ENCODE measurements around the gene ARL16.

ARL16 gene

GRCh38 chr17:81694810-81695209 lies 11.2 kb upstream of the ARL16 start:
- no peak for DNase-seq

DNA sequence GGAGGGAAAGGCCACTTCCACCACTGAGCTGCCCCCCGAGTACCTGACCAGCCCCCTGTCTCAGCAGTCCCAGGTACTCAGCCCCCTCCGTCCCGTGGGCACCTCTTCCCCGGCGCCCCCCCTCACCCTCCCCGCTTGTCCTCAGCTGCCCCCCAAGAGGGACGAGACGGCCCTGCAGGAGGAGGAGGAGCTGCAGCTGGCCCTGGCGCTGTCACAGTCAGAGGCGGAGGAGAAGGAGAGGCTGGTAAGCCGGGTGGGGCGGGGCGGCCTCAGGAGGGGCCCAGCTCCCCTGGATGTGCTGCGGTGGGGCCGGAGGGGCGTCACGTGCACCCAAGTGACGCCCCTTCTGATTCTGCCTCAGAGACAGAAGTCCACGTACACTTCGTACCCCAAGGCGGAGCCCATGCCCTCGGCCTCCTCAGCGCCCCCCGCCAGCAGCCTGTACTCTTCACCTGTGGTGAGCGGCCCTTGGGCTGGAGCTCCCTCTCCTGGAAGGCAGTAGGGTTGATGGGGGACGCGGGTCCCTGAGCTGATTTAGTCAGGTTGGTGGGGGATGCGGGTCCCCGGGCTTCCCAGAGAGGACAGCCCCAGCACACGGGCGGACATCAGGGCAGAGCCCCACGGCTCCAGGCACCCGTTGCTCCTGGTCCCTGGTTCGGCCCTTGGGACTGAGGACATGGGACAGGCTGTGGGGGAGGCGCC lies 10.1 kb upstream of the ARL16 start:
- DNase-seq, result no peak

GRCh38 chr17:81691608-81692007 lies 8.0 kb upstream of the ARL16 start:
- no peak for DNase-seq

- no peak for DNase-seq
Measured at GRCh38 chr17:81691196-81691595, 7.6 kb upstream of the ARL16 start.

GRCh38 chr17:81690549-81690948 lies 7.0 kb upstream of the ARL16 start:
- no peak for DNase-seq

DNA sequence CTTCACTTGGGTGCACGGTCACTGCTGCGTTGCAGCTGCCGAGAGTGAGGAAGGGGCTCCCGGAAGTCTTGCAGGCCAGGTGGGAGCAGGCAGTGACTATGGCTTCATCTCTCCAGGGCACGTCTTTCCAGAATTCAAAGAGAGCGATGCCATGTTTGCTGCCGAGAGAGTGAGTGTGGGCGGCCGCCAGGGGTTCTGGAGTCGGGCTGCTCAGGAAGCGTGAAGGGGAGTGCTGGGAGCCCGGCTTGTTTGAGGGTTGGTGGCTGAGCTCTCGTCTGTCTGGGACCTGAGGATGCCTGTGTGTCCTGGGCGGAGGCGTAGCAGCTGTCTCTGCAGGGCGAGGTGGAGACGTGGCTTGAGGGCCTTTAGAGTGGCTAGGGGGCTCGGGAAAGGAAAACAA lies 6.5 kb upstream of the ARL16 start:
- no peak for DNase-seq

GRCh38 chr17:81688616-81689015 lies 5.0 kb upstream of the ARL16 start:
- DNase-seq, result no peak

- DNase-seq, result no peak
Measured at GRCh38 chr17:81687770-81688541, 4.4 kb upstream of the ARL16 start.

DNA sequence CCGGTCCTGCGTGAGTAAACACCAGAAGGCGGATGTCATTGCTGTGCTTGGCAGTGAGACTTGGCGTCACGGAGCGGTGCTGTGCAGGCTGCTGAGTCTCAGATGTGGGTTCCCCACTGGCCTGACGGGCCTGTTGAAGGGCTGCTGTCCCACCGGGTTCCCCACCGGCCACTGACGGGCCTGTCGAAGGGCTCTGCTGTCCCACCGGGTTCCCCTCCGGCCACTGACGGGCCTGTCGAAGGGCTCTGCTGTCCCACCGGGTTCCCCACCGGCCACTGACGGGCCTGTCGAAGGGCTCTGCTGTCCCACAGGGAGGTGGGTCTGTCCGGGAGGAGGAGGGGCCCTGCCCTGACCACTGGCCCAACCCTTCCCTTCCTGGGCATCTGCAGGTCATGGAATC lies 3.0 kb upstream of the ARL16 start:
- DNase-seq, result no peak

DNA sequence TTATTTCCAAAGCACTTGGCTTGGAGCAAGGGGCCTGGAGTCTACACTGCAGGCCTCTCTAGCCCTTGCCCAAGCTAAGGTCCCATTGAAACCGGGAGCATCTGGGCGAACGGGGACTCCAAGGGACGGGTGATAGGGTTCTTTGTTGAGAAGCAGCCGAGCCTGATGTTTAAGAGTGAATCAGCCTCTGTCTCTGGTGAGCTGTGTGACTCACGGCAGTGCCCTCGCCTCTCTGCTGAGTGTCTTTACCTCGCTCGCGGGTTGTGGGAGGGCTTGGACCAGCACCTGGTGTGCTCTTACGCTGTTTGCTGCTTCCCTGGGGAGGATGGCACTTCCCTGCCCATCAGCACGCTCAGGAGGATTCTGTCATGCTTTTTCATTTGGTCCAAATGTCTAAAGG lies 1.5 kb upstream of the ARL16 start:
- DNase-seq, result peak; percentile 28

- DNase-seq, result peak; percentile 29
Measured at GRCh38 chr17:81684442-81684911, 880 bp upstream of the ARL16 start.

GRCh38 chr17:81683208-81683583 lies 401 bp downstream of the ARL16 start:
- no peak for DNase-seq

DNA sequence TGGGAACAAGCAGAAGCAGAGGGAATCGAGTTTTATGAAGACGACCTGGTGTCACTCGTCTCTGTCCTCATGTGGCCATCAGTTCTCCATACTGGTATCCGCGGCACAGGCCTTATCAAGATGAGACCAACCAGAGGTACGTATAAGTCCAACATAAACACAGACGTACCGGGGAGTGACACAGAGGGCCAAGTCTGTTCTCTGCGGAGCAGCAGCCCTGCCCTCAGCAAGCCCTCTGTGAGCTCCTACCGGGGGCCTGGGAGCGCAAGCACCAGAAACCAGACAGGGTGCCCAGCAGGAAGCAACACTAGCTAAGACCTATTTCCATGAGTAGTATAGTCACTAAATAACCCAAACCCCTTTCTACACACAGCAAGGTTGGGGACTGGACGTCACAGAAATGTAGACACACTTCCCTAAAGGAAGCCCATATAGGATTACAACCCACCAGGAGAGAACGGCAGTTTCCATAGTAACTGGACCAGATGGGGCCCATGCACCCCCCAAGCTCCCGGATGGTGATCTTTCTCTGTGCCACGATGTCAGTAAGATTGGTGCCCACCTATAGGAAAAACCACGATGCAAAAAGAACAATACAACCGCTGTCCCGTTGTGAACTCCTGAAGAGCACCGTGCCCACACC lies 911 bp downstream of the ARL16 start:
- DNase-seq, result no peak

DNA sequence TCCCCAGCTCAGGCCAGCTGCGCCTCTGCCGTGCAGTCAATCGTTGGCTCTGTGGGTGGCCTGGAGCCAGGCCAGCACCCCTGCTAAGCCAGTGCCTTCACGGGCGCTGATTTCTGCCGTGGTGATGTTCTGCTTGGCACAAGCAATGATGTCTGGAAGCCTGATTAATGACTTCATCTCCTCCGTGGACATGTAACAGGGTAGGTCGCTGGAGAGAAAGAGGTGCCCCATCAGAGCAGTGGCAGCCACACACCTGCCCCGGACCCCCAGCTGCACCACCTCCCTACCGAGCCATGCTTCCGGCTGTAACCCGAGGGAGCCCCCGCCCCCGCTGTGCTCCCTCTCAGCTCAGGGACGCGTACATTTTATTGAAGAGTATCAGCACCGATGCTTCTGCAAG lies 1.9 kb downstream of the ARL16 start:
- DNase-seq, result no peak

GRCh38 chr17:81680150-81680549 lies 3.4 kb downstream of the ARL16 start:
- DNase-seq, result no peak

- DNase-seq, result no peak
Measured at GRCh38 chr17:81676906-81677305, 6.7 kb downstream of the ARL16 start.

DNA sequence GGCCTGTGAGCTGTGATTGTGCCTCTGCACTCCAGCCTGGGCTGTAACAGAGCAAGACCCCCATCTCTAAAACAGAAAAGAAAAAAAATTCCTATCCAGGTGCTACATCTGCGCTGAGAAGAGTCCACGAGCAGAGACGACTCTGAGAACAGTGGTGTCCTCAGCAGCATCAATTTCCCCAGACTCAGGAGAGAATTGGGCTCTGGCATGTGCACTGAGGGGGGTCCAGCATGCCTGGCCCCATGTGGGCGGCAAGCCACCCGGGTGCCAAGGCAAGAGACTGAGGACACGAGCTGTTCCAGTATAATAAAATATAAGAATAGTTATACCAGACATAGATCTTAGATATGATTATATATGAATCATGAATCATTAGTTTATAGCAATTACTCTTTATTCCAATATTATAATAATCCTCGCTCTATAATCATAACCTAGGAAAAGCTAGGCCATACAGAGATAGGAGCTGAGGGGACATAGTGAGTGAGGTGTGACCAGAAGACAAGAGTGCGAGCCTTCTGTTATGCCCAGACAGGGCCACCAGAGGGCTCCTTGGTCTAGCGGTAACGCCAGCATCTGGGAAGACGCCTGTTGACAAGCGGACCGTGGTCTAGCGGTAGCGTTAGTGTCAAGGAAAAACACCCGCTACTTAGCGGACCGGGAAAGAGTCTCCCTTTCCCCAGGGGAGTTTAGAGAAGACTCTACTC lies 7.9 kb downstream of the ARL16 start:
- DNase-seq, result peak; percentile 35

DNA sequence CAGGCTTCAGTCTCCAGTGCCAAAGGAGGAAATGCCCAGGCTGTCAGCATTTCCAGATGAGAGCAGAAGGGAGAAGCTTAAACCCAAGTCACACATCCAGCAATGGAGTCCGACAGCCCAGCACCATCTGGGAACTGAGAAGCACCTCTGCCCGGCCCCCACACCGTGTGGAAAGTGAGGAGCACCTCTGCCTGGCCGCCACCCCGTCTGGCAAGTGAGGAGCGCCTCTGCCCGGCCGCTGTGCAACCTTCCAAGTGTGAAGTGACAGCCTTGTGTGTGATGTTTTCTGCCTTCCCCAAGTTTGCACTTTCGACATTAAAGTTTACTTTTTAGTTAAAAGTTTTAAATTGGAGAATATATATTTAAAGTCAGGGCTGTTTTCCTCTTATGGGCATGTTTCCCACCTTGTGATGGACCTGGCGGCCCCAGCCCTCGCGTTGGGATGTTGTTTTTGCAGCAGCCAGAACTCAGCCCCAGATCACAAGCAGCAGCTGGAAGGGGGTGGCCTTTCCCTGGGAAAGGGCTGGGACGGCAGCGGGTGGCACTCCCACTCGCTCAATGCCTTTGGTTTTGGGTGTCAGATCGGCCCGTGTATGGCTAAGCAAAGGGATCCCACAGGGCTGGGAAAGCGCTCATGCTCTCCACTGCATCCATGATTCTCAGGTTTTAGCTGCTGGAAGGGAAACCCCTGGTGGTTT lies 9.9 kb downstream of the ARL16 start:
- no peak for DNase-seq

DNA sequence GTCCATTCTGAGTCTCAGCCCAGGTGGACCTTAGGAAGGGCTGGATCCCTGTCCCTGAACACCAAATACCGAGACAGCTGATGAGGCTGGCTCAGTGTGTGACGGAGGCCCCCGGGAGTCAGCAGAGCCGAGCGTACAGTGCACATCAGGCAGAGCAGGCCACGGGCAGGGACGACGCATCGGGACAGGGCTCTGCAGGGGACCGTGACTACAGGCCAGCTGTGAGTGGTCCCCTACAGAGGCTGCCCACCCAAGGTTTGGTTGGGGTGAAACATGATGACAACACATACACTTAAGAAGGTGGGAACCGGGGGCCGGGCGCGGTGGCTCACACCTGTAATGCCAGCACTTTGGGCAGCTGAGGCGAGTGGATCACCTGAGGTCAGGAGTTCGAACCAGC lies 10.6 kb downstream of the ARL16 start:
- no peak for DNase-seq

GRCh38 chr17:81672504-81672903 lies 11.1 kb downstream of the ARL16 start:
- no peak for DNase-seq

- no peak for DNase-seq
Measured at GRCh38 chr17:81667754-81668153, 15.8 kb downstream of the ARL16 start.

GRCh38 chr17:81666342-81667191 lies 17.0 kb downstream of the ARL16 start, which contains the start of the genes CCDC137 and OXLD1:
Gene CCDC137, plus strand, starts transcription at chr17:81666737. Its CDS starts 30 bp downstream, at chr17:81666767.
Gene OXLD1, minus strand, starts transcription at chr17:81666605. Its CDS starts 28 bp downstream, at chr17:81666577.
- peak; percentile 90 for DNase-seq
